GM12892 (cell line): Measurements from ENCODE around the gene UCP1.

ENCODE experiments used
- POLR2AphosphoS5 ChIP-seq: IDR thresholded peaks from 2 replicates; pipeline ENCODE4 v1.6.1; 2011; ENCODE audit warnings: low read depth, low read length, control low read depth
- TAF1 ChIP-seq: IDR thresholded peaks from 2 replicates; pipeline ENCODE4 v1.6.1; 2011; ENCODE audit warnings: low read depth, mild to moderate bottlenecking, control low read depth, low read length, borderline replicate concordance

DNA sequence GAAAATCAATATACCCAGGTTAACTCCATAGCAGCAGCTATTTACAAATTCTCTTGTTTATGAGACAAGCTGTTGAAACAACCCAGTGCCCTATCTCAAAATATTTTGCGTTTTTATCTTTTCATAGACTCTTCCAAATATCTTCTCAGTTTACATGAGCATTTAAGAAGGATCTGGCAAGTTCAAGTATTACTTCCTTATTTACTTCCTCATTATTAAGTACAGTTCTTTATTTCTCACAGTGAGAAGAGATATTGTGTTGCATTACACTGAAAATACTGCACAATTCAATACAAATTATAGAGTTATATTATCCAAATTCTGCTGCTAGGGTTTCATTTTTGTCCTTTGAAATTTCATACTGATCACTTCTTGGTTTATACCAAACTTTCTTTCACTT, 43.6 kb upstream of the UCP1 start:
- no peak for TF ChIP-seq TAF1
- no peak for TF ChIP-seq POLR2AphosphoS5
